ENCODE data around the gene USP25.

Gene USP25

GRCh38 chr21:15874615-15875014 is 144.8 kb downstream of the USP25 start:
- no peak for DNase-seq

- DNase-seq, result no peak
Measured at GRCh38 chr21:15875286-15875685, 145.5 kb downstream of the USP25 start.

GRCh38 chr21:15893902-15894301 is 164.1 kb downstream of the USP25 start:
- DNase-seq, result no peak

DNA sequence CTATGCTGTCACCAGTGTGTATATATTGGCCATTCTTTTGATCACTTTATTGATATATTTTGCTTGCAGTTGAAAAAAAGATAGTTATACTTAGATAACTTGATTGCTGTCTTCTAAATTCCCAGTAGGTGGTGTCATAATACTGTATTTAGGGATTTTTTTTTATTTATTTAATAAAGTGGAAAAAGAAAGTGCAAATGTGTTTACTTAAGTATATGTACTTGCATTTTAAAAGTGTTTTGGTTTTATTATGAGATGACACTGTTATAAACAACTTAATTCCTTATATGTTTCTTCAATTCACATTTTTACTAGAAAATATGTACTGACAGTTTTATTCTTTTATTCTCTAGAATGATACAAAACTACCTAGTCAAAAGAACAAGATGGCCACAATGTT is 164.8 kb downstream of the USP25 start:
- no peak for DNase-seq

DNA sequence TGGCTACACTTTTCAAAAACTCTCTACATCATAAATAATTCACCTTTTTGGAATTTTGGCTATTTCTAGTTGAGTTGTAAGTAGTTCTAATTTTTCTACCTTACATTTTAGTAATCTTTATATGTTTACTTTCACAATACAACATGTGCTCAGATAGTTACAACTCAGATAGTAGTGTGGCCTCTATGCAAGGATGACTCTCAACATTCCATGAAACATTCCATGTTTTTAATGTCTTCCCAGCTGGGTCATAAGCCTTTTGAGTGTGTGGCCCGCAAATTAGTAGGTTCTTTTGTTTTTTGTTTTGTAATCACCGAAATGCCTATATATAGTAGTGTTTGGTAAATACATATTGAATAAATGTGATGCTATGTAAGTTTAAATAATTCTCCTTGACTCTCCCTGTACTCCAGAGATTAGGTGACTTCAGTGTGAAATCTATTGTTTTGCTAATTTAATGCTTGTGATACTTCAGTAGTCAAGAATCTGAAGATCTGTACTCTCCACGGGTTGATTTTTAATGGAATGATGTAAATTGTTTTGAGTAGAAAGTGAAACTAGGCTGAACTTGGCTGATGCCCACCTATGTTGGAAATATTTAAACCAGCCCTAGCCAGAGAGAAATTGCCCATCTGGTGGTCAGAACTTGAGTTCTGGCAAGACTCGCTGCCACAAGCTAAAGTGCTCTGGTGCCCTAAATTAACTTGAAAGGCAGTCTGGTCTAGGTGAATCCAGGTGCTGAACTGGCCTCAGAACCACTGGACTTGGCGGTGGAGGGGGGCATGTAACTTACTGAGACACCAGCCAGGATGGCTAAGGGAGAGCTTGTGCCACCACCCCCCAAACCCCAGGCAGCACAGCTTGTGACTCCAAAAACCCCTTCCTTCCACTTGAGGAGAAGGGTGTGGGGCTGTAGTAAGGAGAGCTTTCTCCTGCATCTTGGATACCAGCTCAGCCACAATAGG is 165.6 kb downstream of the USP25 start:
- DNase-seq, result no peak

GRCh38 chr21:15896501-15896900 is 166.7 kb downstream of the USP25 start:
- DNase-seq, result no peak

- DNase-seq, result no peak
Measured at GRCh38 chr21:15904389-15904788, 174.6 kb downstream of the USP25 start.

DNA sequence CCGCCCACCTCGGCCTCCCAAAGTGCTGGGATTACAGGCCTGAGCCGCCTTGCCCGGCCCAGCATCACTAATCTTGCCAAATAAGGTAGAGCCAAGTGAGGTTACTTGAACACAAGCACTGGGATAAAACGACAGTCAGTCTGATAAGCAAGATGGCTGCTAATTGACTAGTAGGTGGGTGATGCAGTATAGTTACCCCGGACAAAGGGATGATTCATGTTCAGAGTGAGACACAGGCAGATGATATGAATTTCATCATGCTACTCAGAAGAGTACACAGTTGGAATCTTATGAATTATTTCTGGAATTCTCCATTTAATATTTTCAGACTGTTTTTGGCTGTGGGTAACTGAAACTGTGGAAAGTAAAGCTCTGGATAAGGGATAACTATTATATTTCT is 178.4 kb downstream of the USP25 start:
- DNase-seq, result no peak

GRCh38 chr21:15928196-15928595 is 198.4 kb downstream of the USP25 start:
- DNase-seq, result no peak

DNA sequence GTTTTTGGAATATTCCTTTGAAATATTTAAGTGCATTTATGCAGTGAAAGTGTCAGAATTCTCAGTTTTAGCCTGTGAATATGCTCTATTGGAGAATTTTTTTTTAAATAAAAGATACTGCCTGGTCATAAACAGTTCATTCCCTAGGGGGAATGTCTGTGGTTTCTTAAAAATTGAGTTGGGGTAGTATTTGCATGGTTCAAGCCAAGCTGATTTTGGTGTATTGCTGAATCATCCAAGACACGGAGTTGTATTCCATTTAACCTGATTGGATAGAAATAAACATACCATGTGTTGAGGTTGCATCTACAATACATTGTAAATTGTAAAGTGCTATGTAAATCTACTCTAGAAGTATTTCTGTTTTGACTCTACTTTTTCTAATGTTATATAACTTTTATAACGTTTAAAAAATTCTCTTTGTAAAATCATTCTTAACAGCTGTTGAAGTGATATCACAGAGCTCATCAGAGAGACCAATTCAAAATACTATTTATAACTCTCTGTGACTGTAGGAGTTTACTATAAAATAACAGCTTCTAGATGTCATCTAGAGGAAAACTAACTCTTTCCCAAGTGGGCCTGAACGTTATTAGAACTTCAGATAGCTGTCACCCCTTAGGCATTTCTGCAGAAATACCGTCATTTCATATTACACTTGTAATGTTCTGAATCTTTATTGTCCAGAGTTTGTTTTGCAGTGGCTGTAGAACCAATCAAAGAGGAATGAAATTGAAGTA is 199.1 kb downstream of the USP25 start:
- no peak for DNase-seq

- DNase-seq, result no peak
Measured at GRCh38 chr21:15929536-15929935, 199.8 kb downstream of the USP25 start.

Measured in CD4-positive, alpha-beta T cell treated with Interleukin-12 subunit alpha and Interleukin-12 subunit beta, for 1 hour (primary cell).